Stimulated activated memory B cell treated with anti-CD40 and anti-IgM and Interleukin-4, amounts not matched to agents 10 μg/mL and 1 μg/mL and 100 μg/mL, for 72 hours (primary cell): ENCODE data around the gene GSAP.
A peak's percentile ranks its signal among the peaks of the same experiment; 100 is the strongest.
"Not testable (repeated sequence)": the region's sequence is repeated elsewhere in the genome, so short reads cannot be mapped to it uniquely, and the experiment has no call there.

Experiments used
- ATAC-seq: fragments of 150-1000 bp; cut with Tn5 transposase; 2 replicates; pipeline ENCODE4 v1.10.0; 2021
- H3K27ac Mint-ChIP-seq: one replicate; pipeline ENCODE4 v1.8.0; 2022; ENCODE audit warnings: mild to moderate bottlenecking, mixed read lengths
- H3K27me3 Mint-ChIP-seq: one replicate; pipeline ENCODE4 v1.8.0; 2022; ENCODE audit warnings: mixed read lengths
- H3K36me3 Mint-ChIP-seq: one replicate; pipeline ENCODE4 v1.8.0; 2022; ENCODE audit warnings: mixed read lengths
- H3K4me1 Mint-ChIP-seq: one replicate; pipeline ENCODE4 v1.8.0; 2022; ENCODE audit warnings: mixed read lengths
- H3K4me3 Mint-ChIP-seq: one replicate; pipeline ENCODE4 v1.8.0; 2022; ENCODE audit warnings: mild to moderate bottlenecking, moderate library complexity, mixed read lengths
- H3K9me3 Mint-ChIP-seq: one replicate; pipeline ENCODE4 v1.8.0; 2022; ENCODE audit warnings: mixed read lengths

Gene GSAP

GRCh38 chr7:77289387-77289786 is 126.8 kb downstream of the GSAP start:
- Mint-ChIP-seq H3K9me3 (peaks cover 6% of the 10 kb centered on the region), H3K27ac (no peak overlapping the region), H3K36me3 (peaks cover 34% of the 10 kb centered on the region), H3K4me1 (peaks cover 7% of the 10 kb centered on the region), H3K4me3 (no peak overlapping the region), H3K27me3 (no peaks in the 10 kb centered on the region)
- ATAC-seq: no peak

GRCh38 chr7:77288676-77289320 is 127.4 kb downstream of the GSAP start:
- ATAC-seq: no peak
- H3K27me3 Mint-ChIP-seq: no peaks in the 10 kb centered on the region
- H3K4me1 Mint-ChIP-seq: peaks cover 7% of the 10 kb centered on the region
- no peak overlapping the region for H3K4me3 Mint-ChIP-seq
- no peak overlapping the region for H3K27ac Mint-ChIP-seq
- H3K9me3 Mint-ChIP-seq: peaks cover 6% of the 10 kb centered on the region
- peaks cover 34% of the 10 kb centered on the region for H3K36me3 Mint-ChIP-seq

- Mint-ChIP-seq H3K27me3 (no peaks in the 10 kb centered on the region), H3K4me3 (no peak overlapping the region), H3K9me3 (peaks cover 6% of the 10 kb centered on the region), H3K27ac (no peak overlapping the region), H3K4me1 (peaks cover 14% of the 10 kb centered on the region), H3K36me3 (peaks cover 30% of the 10 kb centered on the region)
- no peak for ATAC-seq
Observed at GRCh38 chr7:77284616-77285015, 131.5 kb downstream of the GSAP start.

GRCh38 chr7:77284005-77284404 is 132.1 kb downstream of the GSAP start:
- peaks cover 8% of the 10 kb centered on the region for H3K4me1 Mint-ChIP-seq
- ATAC-seq: no peak
- H3K27ac Mint-ChIP-seq: no peak overlapping the region
- H3K9me3 Mint-ChIP-seq: peaks cover 4% of the 10 kb centered on the region
- no peak overlapping the region for H3K4me3 Mint-ChIP-seq
- peaks cover 24% of the 10 kb centered on the region for H3K36me3 Mint-ChIP-seq
- H3K27me3 Mint-ChIP-seq: no peaks in the 10 kb centered on the region

- no peaks in the 10 kb centered on the region for H3K27me3 Mint-ChIP-seq
- H3K4me1 Mint-ChIP-seq: peaks cover 7% of the 10 kb centered on the region
- peaks cover 18% of the 10 kb centered on the region for H3K36me3 Mint-ChIP-seq
- H3K9me3 Mint-ChIP-seq: peaks cover 2% of the 10 kb centered on the region
- no peak overlapping the region for H3K4me3 Mint-ChIP-seq
- no peak overlapping the region for H3K27ac Mint-ChIP-seq
- ATAC-seq: no peak
Observed at GRCh38 chr7:77282897-77283296, 133.3 kb downstream of the GSAP start.

- Mint-ChIP-seq H3K4me3 (no peak overlapping the region), H3K27me3 (no peaks in the 10 kb centered on the region), H3K9me3 (no peaks in the 10 kb centered on the region), H3K27ac (peak overlapping the region; percentile 16), H3K4me1 (peaks cover 7% of the 10 kb centered on the region), H3K36me3 (peaks cover 8% of the 10 kb centered on the region)
- ATAC-seq: no peak
Observed at GRCh38 chr7:77281780-77282478, 134.2 kb downstream of the GSAP start.

GRCh38 chr7:77276120-77276519 is 140.0 kb downstream of the GSAP start:
- Mint-ChIP-seq H3K36me3 (no peaks in the 10 kb centered on the region), H3K27me3 (no peaks in the 10 kb centered on the region), H3K9me3 (no peaks in the 10 kb centered on the region), H3K4me3 (no peak overlapping the region), H3K27ac (no peak overlapping the region), H3K4me1 (peaks cover 12% of the 10 kb centered on the region)
- ATAC-seq: peak; percentile 80

- H3K27ac Mint-ChIP-seq, H3K4me3 Mint-ChIP-seq, H3K36me3 Mint-ChIP-seq, H3K27me3 Mint-ChIP-seq, H3K9me3 Mint-ChIP-seq, ATAC-seq: not testable (repeated sequence)
- H3K4me1 Mint-ChIP-seq: peaks cover 16% of the 10 kb centered on the region
Observed at GRCh38 chr7:77275663-77276062, 140.5 kb downstream of the GSAP start.

GRCh38 chr7:77271766-77272165 is 144.4 kb downstream of the GSAP start:
- H3K4me3 Mint-ChIP-seq: no peak overlapping the region
- H3K27ac Mint-ChIP-seq: no peak overlapping the region
- no peaks in the 10 kb centered on the region for H3K9me3 Mint-ChIP-seq
- ATAC-seq: no peak
- peaks cover 48% of the 10 kb centered on the region for H3K4me1 Mint-ChIP-seq
- H3K36me3 Mint-ChIP-seq: peaks cover 5% of the 10 kb centered on the region
- H3K27me3 Mint-ChIP-seq: no peaks in the 10 kb centered on the region

GRCh38 chr7:77270094-77270480 is 146.1 kb downstream of the GSAP start:
- Mint-ChIP-seq H3K4me3 (no peak overlapping the region), H3K27me3 (no peaks in the 10 kb centered on the region), H3K4me1 (peaks cover 46% of the 10 kb centered on the region), H3K27ac (peak overlapping the region; percentile 25), H3K9me3 (no peaks in the 10 kb centered on the region), H3K36me3 (peaks cover 5% of the 10 kb centered on the region)
- ATAC-seq: no peak

GRCh38 chr7:77269360-77270093 is 146.6 kb downstream of the GSAP start:
- ATAC-seq: peak; percentile 87
- Mint-ChIP-seq H3K9me3 (no peaks in the 10 kb centered on the region), H3K4me1 (peaks cover 46% of the 10 kb centered on the region), H3K27me3 (no peaks in the 10 kb centered on the region), H3K36me3 (peaks cover 5% of the 10 kb centered on the region), H3K4me3 (no peak overlapping the region), H3K27ac (peak overlapping the region; percentile 85)

- Mint-ChIP-seq H3K4me3 (no peak overlapping the region), H3K36me3 (peaks cover 5% of the 10 kb centered on the region), H3K27ac (peak overlapping the region; percentile 85), H3K9me3 (no peaks in the 10 kb centered on the region), H3K4me1 (peaks cover 46% of the 10 kb centered on the region), H3K27me3 (no peaks in the 10 kb centered on the region)
- peak; percentile 78 for ATAC-seq
Observed at GRCh38 chr7:77266291-77266794, 149.8 kb downstream of the GSAP start.

- H3K27me3 Mint-ChIP-seq: no peaks in the 10 kb centered on the region
- H3K9me3 Mint-ChIP-seq: no peaks in the 10 kb centered on the region
- ATAC-seq: no peak
- H3K4me1 Mint-ChIP-seq: peaks cover 42% of the 10 kb centered on the region
- no peak overlapping the region for H3K4me3 Mint-ChIP-seq
- H3K27ac Mint-ChIP-seq: no peak overlapping the region
- peaks cover 5% of the 10 kb centered on the region for H3K36me3 Mint-ChIP-seq
Observed at GRCh38 chr7:77265666-77266065, 150.5 kb downstream of the GSAP start.

GRCh38 chr7:77262316-77262715 is 153.8 kb downstream of the GSAP start:
- H3K4me3 Mint-ChIP-seq: no peak overlapping the region
- H3K27ac Mint-ChIP-seq: no peak overlapping the region
- no peaks in the 10 kb centered on the region for H3K36me3 Mint-ChIP-seq
- H3K27me3 Mint-ChIP-seq: no peaks in the 10 kb centered on the region
- ATAC-seq: no peak
- no peaks in the 10 kb centered on the region for H3K9me3 Mint-ChIP-seq
- peaks cover 11% of the 10 kb centered on the region for H3K4me1 Mint-ChIP-seq
